Gastroesophageal sphincter (tissue), 3 donors: Measurements from ENCODE around the gene ICAM5.

Source experiments
- CTCF ChIP-seq, 4 experiments: fragments of 200-600 bp in 2 of 4; fragments of 450-650 bp in 2 of 4; sonication (generic) in 1 of 4; IDR thresholded peaks; one replicate each; pipeline ENCODE4 v1.5.1; 2017 to 2019; ENCODE audit warnings: antibody characterized with exemption in 4 of 4, mild to moderate bottlenecking in 2 of 4, moderate library complexity in 2 of 4
- EP300 ChIP-seq: sonication (generic); formaldehyde crosslinking; IDR thresholded peaks from one replicate; pipeline ENCODE4 v1.6.1; 2017; ENCODE audit warnings: antibody characterized with exemption, mild to moderate bottlenecking
- POLR2A ChIP-seq, 2 donors: fragments of 450-650 bp; IDR thresholded peaks; one replicate each; pipeline ENCODE4 v1.6.1; 2017; ENCODE audit warnings: antibody characterized with exemption in 2 of 2, mild to moderate bottlenecking in 2 of 2, moderate library complexity in 1 of 2
- POLR2AphosphoS5 ChIP-seq: sonication (generic); formaldehyde crosslinking; IDR thresholded peaks from one replicate; pipeline ENCODE4 v1.6.1; 2017; ENCODE audit warnings: antibody characterized with exemption

- TF ChIP-seq POLR2AphosphoS5 (no peak), CTCF (IDR thresholded peaks at IDR 0.05) (no peak), POLR2A (IDR thresholded peaks at IDR 0.05) (peak in 1 of 2 donors; percentile 25), EP300 (no peak)
Observed at GRCh38 chr19:10270180-10270615, 19.6 kb upstream of the ICAM5 start.
